Raji (cell line): ENCODE data around the gene CCDC88B.

Experiments
- POLR2A ChIP-seq: IDR thresholded peaks from 2 replicates; pipeline ENCODE4 v1.6.1; 2011; ENCODE audit warnings: low read depth, low read length, control low read depth; ENCODE audit not compliant: insufficient read depth

The CCDC88B gene

DNA sequence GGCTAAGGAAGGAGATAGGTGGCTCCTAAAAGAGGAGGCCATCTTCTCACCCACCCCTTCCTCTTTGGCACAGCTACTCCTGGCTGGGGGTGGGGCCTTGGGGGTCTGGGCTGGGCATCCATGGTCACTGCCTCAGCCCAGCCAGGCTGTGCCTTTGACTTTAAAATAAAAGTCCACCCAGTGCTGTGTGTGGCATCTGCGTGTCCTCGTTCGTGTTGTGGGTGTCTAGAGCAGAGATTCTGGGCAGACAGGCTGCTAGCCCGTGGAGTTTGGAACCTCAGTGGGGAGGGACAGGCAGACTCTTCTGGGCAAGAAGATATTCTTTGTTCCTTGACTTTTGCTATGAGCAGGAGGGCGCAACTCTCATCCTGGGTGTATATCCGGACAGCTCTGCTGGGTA is 32.0 kb downstream of the CCDC88B start:
- TF ChIP-seq POLR2A, result no peak

DNA sequence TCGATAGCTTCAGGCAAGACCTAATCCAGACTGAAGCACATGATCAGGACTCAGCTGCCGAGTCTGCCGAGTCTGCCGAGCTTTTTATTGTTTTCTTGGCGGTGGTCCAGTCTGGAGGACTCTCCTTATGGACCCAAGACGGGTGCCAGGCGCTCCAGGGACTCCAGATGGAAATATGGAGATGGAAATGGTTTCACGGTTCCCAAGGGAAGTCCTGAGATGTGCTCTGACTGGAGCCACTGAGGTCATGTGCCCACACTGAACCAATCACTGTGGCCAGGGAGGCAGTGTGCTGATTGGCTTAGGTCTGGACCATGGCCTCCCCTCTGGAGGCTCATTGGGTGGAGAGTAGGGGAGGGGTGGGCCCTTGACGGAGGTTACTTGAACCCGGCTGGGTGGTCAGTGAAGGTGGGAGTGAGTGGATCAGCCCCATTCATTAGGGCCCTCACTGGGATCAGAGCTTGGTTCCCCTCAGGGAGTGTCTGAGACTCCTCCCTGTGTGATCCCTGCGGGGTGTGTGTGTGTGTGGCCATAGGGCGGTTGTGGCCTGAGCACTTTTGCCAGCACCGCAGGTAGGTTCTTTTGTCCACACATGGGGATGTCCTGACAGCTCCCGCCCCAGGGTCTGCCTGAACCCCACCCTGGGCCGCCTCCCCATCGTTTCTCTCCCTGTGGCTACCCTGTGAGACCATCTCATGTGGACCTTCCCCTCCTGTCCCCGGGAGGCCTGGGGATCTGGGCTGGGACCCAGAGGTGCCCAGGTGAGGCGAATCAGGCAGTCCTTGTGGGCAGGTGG is 33.0 kb downstream of the CCDC88B start:
- no peak for TF ChIP-seq POLR2A

DNA sequence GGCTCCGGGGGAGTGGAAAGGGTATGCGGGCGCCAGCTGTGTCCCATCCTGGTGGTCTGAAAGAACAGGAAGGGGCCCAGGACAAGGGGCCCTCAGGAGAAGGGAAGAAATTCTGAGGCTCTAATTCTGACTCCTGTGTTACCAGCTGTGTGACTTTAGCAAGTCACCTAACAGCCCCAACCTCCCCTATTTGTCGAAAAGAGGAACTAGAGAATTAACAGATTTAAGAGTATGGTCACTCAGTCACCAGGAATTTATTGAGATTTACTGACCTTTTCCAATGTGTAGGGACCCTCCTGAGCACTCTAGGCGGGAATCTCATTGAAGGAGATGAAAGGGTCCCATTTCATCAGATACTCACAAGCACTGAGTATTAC is 33.6 kb downstream of the CCDC88B start:
- no peak for TF ChIP-seq POLR2A

- no peak for TF ChIP-seq POLR2A
These were observed 36.1 kb downstream of the CCDC88B start for GRCh38 chr11:64376071-64376470.

- TF ChIP-seq POLR2A, result no peak
These were observed 38.4 kb downstream of the CCDC88B start for GRCh38 chr11:64378335-64378880.

GRCh38 chr11:64379160-64379559 is 39.2 kb downstream of the CCDC88B start:
- TF ChIP-seq POLR2A, result no peak

- TF ChIP-seq POLR2A, result no peak
These were observed 40.1 kb downstream of the CCDC88B start for GRCh38 chr11:64379817-64380709.

DNA sequence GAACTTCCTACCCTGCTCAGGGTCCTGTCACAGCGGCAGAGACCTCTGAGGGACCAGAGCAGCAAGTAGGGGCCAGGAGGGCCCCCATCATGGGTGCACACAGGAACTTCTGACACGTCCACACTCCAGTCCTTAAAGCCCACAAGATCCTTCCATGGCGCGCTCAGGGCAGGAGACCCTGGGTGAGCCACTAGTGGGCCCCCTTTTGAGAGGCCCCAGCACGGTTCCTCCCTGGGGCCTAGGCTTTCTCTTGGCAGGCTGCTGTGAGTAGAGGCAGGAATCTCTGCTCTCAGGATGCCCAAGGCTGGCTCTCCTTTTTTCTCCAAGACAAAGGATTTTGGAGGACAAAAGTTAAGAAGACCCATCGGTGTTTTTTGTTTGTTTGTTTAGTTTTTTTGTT is 41.3 kb downstream of the CCDC88B start:
- TF ChIP-seq POLR2A, result no peak

GRCh38 chr11:64382047-64382446 is 42.0 kb downstream of the CCDC88B start:
- TF ChIP-seq POLR2A, result no peak

DNA sequence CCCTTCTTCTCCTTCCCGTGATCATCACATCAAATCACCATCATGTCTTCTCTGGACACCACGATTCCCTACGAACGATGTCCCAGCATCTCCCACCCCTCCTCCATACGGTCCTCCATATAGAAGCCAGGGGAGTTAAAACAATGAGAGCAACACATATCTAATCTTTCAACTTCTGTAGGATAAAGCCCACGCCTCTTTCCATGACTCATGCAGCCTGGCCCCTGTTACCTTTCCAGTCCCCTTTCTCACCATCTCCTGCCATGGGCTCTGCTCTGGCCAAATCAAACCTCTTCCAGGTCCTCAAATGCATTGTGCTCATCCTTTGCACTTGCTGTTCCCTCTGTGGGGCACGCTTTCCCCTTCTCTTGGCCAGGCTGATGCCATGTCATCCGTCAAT is 42.6 kb downstream of the CCDC88B start:
- TF ChIP-seq POLR2A, result no peak

DNA sequence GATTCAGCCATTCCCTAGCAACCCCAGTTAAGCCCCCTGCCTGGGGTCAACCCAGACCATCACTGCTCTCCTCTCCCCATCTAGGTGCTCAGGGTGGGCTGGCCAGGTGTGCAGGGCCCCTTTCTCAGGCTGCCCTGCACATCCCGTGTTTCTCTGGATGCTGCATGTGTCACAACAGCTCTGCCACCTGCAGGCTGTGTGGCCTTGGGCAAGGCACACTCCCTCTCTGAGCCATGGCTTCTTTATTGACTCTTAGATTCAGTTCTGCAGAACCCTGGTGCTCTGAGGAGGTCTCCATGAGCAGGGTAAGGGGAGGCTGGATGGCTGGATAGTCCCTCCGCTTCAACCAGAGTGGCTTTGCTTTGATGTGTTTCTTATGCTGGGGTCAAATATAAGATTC is 43.6 kb downstream of the CCDC88B start:
- TF ChIP-seq POLR2A, result no peak

- TF ChIP-seq POLR2A, result no peak
These were observed 44.2 kb downstream of the CCDC88B start for GRCh38 chr11:64384028-64384737.

- TF ChIP-seq POLR2A, result no peak
These were observed 45.3 kb downstream of the CCDC88B start for GRCh38 chr11:64384981-64385944.

DNA sequence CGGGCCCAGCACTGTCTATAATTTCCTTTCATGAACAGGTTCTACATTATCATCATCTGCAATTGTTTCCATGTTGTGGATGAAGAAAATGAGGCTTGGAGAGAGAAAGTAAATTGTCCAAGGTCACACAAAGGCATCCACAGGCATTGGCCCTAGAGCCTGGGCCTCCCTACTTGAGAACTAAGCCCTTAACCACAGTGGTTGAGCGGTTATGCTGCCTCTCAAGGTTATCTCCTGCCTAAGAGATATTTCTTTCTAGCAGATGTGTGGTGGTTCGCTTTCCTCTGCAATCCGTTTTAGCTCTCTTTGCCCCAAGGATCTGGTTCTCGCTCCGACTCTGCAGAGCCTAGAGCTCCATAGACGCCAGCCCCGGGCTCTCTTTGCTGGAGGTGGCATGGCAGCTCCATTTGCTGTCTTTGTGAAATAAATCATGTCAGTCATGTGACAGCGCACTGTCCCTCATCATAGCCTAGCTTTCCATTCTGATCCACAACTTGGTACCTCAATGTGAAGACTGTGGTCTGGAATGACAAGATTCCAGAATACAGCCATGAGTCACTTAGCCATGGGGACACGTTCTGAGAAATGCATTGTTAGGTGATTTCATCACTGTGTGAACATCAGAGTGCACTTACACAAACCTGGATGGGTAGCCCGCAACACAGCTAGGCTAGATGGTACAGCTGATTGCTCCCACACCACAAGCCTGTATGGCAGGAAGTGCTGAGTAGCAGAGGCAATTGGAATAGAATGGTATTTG is 46.1 kb downstream of the CCDC88B start:
- no peak for TF ChIP-seq POLR2A

GRCh38 chr11:64387916-64388315 is 47.9 kb downstream of the CCDC88B start:
- TF ChIP-seq POLR2A, result no peak
